GM19043 (cell line): ENCODE results near the gene SUPT3H.

Experiments
- ATAC-seq: cut with Tn5 transposase; IDR thresholded peaks from one replicate; pipeline ENCODE4 v1.9.1; 2021; ENCODE audit warnings: low read depth; ENCODE audit not compliant: unreplicated experiment

Gene SUPT3H

GRCh38 chr6:44859901-44860410 is 517.8 kb downstream of the SUPT3H start:
- no peak for ATAC-seq

GRCh38 chr6:44858998-44859397 is 518.7 kb downstream of the SUPT3H start:
- no peak for ATAC-seq

GRCh38 chr6:44856479-44856878 is 521.3 kb downstream of the SUPT3H start:
- ATAC-seq = no peak

DNA sequence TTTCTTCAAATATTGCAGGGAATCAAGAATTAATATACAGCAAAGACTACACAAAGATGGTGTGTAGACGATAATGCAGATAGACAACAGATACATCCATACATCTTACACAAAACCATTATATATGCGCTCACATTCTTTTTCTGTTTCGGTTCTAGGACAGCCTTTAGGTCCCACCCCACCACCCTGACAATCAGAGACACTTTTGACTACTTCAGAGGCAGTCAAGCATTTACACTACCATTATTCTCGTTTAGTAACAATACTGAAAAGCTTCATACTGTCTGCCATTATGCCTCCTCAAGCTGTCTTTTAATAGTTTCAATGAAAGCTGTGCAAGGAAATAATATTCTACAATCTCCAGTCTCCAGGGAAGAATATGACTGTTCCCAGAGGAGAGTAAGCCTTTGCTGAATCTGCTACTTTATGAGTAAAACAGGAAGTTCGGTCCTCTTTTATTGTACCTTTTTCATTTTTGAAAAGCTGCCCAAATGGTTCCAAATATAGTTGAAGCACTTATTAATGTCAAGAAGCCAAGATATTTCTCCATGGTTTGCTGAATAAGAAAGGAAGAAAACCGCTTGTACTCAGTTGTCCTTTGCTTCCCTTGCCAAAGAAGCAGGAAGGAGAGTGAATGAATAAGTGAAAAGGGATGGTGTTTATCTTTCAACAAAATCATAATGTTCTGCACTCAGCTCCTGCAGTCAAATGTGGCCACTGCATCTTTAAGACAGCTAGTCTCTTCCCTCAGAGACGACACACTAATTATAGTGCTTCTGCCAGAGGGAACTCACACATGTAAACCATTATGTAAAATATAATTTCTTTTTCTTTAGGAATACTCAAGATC is 521.9 kb downstream of the SUPT3H start:
- no peak for ATAC-seq

DNA sequence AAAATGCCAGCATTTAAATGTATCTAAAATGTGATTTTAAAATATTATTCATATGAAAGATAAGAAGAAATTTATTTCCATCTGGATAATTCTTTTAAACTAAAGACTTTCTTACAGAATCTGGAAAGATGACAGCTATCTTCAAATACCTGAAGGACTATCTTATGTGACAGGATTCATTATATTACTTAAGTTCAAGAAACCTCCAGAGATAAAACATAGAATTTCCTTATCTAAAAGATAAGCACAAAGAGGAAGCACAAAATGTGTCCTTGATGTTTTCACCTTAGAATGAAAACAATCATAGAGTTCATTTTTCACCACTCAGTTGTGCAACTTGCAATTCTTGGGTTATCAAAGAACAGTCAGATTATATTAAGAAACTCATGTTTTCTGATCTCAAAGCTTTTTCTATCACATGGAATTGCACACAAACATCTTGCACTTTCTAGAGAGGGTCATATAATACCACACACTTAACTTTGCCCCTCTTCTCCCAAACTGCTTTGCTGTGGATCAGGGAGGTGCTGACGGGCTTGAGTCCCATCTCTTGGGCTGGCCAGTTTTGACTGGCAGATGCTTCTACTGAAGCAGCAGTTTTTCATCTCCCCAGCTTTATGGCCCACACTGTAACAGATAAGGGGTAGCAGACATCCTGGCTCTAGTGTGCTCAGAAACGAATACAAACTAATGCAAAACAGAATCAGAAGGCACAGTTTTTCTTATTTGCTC is 522.9 kb downstream of the SUPT3H start:
- ATAC-seq = no peak

- ATAC-seq = no peak
Measured at GRCh38 chr6:44851176-44851575, 526.6 kb downstream of the SUPT3H start.

- ATAC-seq = no peak
Measured at GRCh38 chr6:44850312-44850711, 527.4 kb downstream of the SUPT3H start.

- no peak for ATAC-seq
Measured at GRCh38 chr6:44849806-44850205, 527.9 kb downstream of the SUPT3H start.

GRCh38 chr6:44843734-44844133 is 534.0 kb downstream of the SUPT3H start:
- no peak for ATAC-seq

DNA sequence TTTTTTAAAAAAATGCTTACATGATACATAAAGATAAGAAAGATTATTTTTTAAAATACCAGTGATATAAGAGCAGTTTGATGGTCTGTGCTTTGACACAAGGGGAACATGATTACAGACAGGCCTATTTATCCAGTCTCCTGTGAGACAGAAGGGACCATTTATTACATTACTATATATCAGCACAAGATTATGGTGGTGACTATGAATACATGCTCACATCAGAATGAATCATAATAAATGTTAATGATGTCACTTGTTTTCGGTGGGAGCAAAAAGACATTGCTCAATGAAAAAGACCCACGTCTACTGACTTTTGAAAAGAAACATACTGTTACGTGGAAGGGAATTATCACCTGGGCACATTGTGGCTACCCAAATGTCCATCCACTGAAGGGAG is 535.1 kb downstream of the SUPT3H start:
- ATAC-seq = no peak

GRCh38 chr6:44841829-44842228 is 535.9 kb downstream of the SUPT3H start:
- no peak for ATAC-seq

DNA sequence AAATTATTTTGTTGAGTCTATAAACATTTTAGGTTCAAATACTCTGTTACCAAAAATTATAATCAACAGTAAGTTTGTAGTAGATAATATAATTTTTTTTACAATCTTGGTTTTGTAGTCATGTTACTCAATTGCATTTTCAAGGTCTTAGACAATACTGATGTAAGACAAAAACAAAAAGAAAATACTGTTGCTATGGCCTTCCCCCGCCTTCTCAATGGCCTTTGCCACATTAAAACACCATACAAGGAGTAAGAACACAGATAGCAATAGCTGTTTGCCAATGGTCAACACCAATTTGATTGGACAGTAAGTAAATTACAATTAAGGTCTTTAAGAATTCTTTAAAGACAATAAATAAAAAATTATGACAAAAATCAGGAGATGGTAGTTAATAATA is 540.0 kb downstream of the SUPT3H start:
- ATAC-seq = no peak

DNA sequence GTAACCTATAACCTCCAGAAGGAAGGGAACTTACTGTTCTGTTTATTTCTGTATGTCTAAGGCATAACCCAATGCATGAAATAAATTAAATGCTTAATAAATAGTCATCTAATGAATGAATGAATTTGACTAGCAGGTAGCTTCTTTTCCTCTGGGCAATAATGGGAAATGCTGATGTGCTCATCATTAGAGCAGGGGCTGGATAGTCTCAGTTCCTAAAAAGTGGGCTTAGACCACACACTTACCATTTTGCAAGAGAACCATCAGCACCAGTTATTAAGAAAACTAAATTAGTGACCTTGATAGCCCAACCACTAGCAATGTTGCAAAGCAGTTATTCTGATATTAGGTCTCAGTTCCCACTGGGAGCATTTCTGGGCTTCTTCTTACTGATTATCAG is 540.5 kb downstream of the SUPT3H start:
- ATAC-seq = no peak

GRCh38 chr6:44833248-44833647 is 544.5 kb downstream of the SUPT3H start:
- ATAC-seq = peak; percentile 79

DNA sequence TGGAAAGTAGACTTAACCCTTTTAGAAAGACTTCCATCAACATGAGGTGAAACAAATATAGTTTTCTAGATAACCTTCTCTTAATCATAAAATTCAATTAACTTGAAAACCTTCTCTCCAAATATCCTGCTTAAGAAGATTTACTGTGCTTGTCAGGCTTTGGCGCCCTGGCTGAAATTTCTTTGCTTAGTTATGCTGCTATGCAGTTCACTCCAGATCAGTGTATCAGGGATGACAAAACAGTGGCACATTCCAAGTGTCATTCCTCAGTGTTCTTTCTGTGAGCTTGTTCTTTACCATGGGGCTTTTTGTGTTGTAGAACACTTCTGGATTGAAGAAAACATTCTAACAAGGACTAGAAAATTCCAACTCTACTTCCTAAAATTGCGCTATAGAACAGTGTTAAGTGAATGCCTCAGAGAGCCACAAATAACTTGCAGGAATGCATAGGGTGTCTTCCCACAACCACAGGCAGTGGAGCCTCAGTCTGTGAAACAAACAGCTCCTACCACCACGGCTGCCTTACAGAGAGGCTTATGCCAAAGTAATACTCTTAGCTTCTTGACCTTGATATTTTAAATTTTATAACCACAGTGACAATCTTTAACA is 546.6 kb downstream of the SUPT3H start:
- ATAC-seq = no peak

DNA sequence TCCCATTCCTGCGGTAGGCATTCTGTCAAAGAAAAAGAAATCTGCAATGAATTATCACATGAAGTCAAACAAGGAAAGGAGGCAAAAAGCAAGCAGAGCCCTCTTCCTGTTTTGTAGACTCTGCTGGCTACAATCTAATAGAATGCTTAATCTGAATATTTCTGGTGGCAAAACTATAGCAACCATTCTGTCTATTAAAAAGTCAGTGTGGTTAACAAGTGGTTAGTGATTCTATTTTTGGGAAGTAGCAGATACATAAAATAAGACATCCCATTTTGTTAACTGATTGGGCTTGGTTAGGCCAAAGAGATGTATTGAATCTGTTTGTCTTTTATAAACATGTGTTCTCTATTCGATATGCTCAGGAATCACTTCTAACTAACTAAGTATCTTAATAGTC is 547.9 kb downstream of the SUPT3H start:
- no peak for ATAC-seq

- ATAC-seq = no peak
Measured at GRCh38 chr6:44828780-44829179, 549.0 kb downstream of the SUPT3H start.

DNA sequence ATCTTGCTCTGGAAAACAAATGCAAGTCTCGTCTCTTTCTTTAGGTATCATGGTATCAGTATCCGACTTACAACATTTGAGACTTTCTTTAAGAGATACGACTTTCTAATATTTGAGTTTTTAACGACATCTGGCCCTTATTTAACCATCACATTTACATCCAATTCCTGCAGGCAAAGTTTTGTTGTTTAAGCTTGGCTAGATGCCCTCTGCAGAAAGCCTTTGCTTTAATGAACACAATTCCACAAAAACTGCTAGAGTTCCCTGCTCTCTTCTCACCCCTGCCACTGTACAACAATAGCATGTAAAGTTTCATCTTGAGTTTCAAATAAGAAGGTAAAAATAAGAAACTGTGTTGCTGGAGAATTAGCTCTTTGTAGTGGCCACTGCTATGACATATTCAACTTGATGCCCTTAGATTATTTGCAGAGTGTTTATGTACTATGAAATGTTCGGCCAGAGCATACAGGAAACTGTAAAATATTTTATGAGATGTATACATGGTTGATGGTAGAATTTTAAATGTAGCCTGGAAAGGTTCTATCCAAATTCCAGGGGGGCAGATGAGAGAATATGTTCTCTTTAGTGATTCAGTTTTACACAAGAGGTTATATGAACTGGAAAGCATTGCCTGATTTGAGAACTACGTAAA is 551.6 kb downstream of the SUPT3H start:
- no peak for ATAC-seq

DNA sequence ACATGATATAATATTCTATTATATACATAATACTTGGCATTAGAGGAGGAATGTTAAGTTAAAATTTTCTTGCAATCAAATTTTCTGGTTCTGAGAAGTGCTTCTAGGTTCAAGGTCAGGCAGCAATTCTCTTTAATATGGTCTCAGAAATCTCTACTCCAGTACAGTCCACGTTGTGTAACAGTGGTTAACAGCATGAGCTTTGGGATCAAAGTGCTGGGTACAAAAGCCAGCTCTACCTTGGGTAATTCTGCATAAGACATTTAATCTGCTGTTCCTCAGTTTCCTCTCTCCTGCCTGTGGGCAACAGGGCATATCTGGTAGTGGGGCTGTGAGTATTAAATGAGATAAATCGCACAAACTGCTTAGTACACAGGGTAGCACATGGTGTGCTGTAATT is 552.5 kb downstream of the SUPT3H start:
- ATAC-seq = no peak

- ATAC-seq = no peak
Measured at GRCh38 chr6:44824567-44824966, 553.2 kb downstream of the SUPT3H start.

DNA sequence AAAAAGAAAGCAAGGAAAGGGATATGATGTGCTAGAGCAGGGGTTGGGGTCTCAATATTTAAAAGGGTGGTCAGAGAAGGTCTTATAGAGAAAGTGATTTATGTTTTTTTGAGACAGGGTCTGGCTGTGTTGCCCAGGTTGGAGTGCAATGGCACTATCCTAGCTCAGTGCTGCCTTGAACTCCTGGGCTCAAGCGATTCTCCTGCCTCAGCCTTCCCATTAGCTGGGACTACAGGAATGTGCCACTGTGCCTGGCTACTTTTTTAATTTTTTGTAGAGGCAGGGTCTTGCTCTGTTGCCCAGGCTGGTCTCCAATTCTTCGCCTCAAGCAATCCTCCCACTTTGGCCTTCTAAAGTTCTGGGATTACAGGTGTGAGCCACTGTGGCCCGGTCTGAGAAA is 557.0 kb downstream of the SUPT3H start:
- no peak for ATAC-seq
